Esophagus muscularis mucosa (tissue), 4 donors: ENCODE results near the gene UBE2E2. TPM values are rescaled to one million over a fixed set of nuclear protein-coding genes. Genes with fewer than 3 reads are reported as not detected.
"Not testable (repeated sequence)": the region's sequence is repeated elsewhere in the genome, so short reads cannot be mapped to it uniquely, and the experiment has no call there.

Experiments
- DNase-seq: peaks from one replicate; pipeline ENCODE4 v3.0.0-alpha.2; 2017; ENCODE audit errors: extremely low spot score
- H3K27ac ChIP-seq, 4 donors: fragments of 200-600 bp; sonication (generic); replicated peaks in 1 of 4; 1 replicate in 3 of 4; 2 replicates in 1 of 4; pipeline ENCODE4 v1.5.1; 2016 to 2019; ENCODE audit warnings: mild to moderate bottlenecking in 1 of 4
- H3K27me3 ChIP-seq, 4 donors: fragments of 200-600 bp; sonication (generic); one replicate each; pipeline versions ENCODE4 v1.5.1 to v1.6.0; 2016 to 2019
- H3K36me3 ChIP-seq, 4 donors: fragments of 200-600 bp; sonication (generic); one replicate each; pipeline ENCODE4 v1.5.1; 2016 to 2019
- H3K4me1 ChIP-seq, 4 donors: fragments of 200-600 bp; sonication (generic); one replicate each; pipeline ENCODE4 v1.5.1; 2016 to 2019
- H3K4me3 ChIP-seq, 4 donors: fragments of 200-600 bp; sonication (generic); 1 replicate in 2 of 4; 2 replicates in 2 of 4; pipeline ENCODE4 v1.5.1; 2016 to 2019; ENCODE audit warnings: mild to moderate bottlenecking in 4 of 4, moderate library complexity in 1 of 4
- H3K9me3 ChIP-seq, 4 donors: fragments of 200-600 bp; sonication (generic); 1 replicate in 3 of 4; 2 replicates in 1 of 4; pipeline ENCODE4 v1.5.1; 2016 to 2019
- EP300 ChIP-seq: sonication (generic); formaldehyde crosslinking; IDR thresholded peaks from one replicate; pipeline ENCODE4 v1.6.1; 2017; ENCODE audit warnings: antibody characterized with exemption
- POLR2A ChIP-seq: fragments of 450-650 bp; IDR thresholded peaks from one replicate; pipeline ENCODE4 v1.6.1; 2017; ENCODE audit warnings: antibody characterized with exemption, moderate library complexity, mild to moderate bottlenecking, low read depth
- POLR2AphosphoS5 ChIP-seq, 2 donors: sonication (generic); formaldehyde crosslinking; IDR thresholded peaks; one replicate each; pipeline ENCODE4 v1.6.1; 2017; ENCODE audit warnings: antibody characterized with exemption in 2 of 2
- WGBS: methylation state at CpG from one replicate; pipeline ENCODE4 v1.1.5; 2018; 5-methylcytosine and 5-hydroxymethylcytosine counted together
- intact Hi-C: fragments of 100-400 bp; cut with DNase I; formaldehyde crosslinking; loops from one replicate; pipeline ENCODE4 v1.15.1; 2023
- total RNA-seq, 4 donors: library from RNA; depleted of rRNA; stranded (reverse); fragments of >200 nt; gene quantifications; one replicate each; pipeline versions ENCODE4 v1.1.0 to v1.2.1, GENCODE V29; 2016
- TF ChIP-seq, protein P1 (sequence below), 3 experiments: fragments of 200-600 bp in 2 of 3; fragments of 450-650 bp in 1 of 3; sonication (generic) in 2 of 3; IDR thresholded peaks; one replicate each; pipeline ENCODE4 v1.5.1; 2017 to 2019; ENCODE audit warnings: antibody characterized with exemption in 3 of 3, mild to moderate bottlenecking in 2 of 3, moderate library complexity in 1 of 3

UBE2E2 gene
- total RNA-seq, 4 donors from 2014 or later = 53.5 to 143 (median 90.3) TPM

- Histone ChIP-seq H3K4me1 (peaks cover 0 to 20% (median 2%) of the 10 kb centered on the region in 4 donors), H3K27me3 (no peaks in the 10 kb centered on the region), H3K27ac (no peak overlapping the region), H3K9me3 (no peaks in the 10 kb centered on the region), H3K36me3 (no peaks in the 10 kb centered on the region), H3K4me3 (no peak overlapping the region)
- 69% methylated on average over 2 of the region's 2 CpGs for whole genome bisulfite sequencing
- intact Hi-C loops = no loop called here
- DNase-seq = no peak
- TF ChIP-seq EP300 (no peak), POLR2A (no peak)
- TF ChIP-seq, protein P1, sequence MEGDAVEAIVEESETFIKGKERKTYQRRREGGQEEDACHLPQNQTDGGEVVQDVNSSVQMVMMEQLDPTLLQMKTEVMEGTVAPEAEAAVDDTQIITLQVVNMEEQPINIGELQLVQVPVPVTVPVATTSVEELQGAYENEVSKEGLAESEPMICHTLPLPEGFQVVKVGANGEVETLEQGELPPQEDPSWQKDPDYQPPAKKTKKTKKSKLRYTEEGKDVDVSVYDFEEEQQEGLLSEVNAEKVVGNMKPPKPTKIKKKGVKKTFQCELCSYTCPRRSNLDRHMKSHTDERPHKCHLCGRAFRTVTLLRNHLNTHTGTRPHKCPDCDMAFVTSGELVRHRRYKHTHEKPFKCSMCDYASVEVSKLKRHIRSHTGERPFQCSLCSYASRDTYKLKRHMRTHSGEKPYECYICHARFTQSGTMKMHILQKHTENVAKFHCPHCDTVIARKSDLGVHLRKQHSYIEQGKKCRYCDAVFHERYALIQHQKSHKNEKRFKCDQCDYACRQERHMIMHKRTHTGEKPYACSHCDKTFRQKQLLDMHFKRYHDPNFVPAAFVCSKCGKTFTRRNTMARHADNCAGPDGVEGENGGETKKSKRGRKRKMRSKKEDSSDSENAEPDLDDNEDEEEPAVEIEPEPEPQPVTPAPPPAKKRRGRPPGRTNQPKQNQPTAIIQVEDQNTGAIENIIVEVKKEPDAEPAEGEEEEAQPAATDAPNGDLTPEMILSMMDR (IDR thresholded peaks at IDR 0.05) = no peak
These were observed 130.5 kb downstream of the UBE2E2 start for GRCh38 chr3:23333633-23334032.

DNA sequence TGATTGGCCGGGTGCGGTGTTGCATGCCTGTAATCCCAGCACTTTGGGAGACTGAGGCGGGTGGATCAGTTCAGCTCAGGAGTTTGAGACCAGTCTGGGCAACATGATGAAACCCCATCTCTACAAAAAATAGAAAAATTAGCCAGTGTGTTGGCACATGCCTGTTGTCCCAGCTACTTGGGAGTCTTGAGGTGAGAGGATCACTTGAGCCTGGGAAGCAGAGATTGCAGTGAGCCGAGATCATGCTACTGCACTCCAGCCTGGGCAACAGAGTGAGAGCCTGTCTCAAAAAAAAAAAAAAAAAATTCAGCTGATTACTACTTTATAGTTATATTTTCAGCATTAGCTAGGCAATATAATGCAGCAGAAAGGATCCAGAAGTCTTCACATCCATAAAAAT lies 133.7 kb downstream of the UBE2E2 start:
- intact Hi-C loops = not testable (repeated sequence)
- WGBS = 99% methylated on average over 4 of the region's 4 CpGs

DNA sequence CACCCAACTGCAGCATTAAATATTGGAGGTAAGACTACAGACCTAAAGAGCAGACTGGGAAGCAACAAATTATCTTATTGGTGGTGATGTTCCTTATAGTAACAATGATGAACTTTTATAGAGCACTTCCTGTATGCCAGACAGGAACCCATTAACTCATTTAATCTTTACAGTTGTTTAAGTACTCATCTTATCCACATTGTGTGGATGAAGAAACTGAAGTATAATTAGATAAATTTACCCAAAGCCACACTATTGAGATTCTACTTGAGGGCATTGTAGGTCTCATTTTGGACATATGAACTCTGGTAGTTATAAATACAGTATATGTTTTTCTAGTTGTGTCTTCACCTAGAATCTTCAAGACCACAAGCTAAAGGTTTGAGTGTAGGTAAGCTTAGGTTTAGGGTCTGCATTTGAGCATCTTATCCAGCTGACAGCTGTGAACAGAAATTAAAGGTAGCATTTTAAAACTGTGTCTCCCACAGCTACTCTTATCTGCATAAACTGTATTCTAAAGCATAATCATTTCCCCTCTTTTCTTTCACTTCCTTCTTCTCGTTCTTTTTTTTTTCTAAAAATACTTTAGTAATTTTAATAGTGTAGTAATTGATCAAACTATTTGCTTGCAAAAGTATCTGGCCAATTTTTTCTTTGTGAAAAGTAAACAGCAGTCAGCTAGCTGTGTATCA lies 138.2 kb downstream of the UBE2E2 start:
- no peaks in the 10 kb centered on the region for H3K36me3 ChIP-seq
- intact Hi-C loops = no loop called here
- WGBS = 55% methylated on average over 1 of the region's 1 CpG
- TF ChIP-seq POLR2AphosphoS5 (IDR thresholded peaks at IDR 0.05) = no peak
- TF ChIP-seq EP300 = no peak
- TF ChIP-seq, protein P1 (IDR thresholded peaks at IDR 0.05) = no peak
- no peak for TF ChIP-seq POLR2A
- peaks cover 0 to 8% (median 6%) of the 10 kb centered on the region in 4 donors for H3K4me1 ChIP-seq
- DNase-seq = no peak
- H3K27me3 ChIP-seq = no peaks in the 10 kb centered on the region
- H3K27ac ChIP-seq = no peak overlapping the region
- no peak overlapping the region for H3K4me3 ChIP-seq
- no peaks in the 10 kb centered on the region for H3K9me3 ChIP-seq

More for the DNA sequence above, 133.7 kb downstream of the UBE2E2 start:
- H3K9me3 ChIP-seq, DNase-seq, H3K27me3 ChIP-seq, H3K27ac ChIP-seq, H3K36me3 ChIP-seq, H3K4me1 ChIP-seq, H3K4me3 ChIP-seq: not testable (repeated sequence)

DNA sequence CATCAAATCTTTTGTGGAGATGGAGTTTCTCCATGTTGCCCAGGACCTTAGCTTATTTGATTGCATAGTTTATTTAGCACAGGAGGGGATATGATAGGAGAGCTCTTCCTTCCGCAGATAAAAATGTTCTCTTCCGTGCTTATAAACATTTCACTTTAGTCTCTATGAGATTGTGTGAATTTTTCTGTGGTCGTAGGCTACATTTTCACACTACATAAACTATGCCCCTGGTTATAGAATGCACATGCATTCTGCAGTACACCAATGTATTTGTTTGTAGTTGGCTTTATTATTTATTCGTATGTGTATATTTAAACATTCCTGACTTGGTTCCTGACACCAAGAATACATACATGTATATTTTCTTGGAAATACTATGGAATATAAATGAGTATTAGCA lies 139.2 kb downstream of the UBE2E2 start:
- 90% methylated on average over 4 of the region's 4 CpGs for WGBS
- peaks cover 0 to 8% (median 6%) of the 10 kb centered on the region in 4 donors for H3K4me1 ChIP-seq

GRCh38 chr3:23343509-23343908 lies 140.4 kb downstream of the UBE2E2 start:
- Histone ChIP-seq H3K4me1 (peaks cover 0 to 8% (median 6%) of the 10 kb centered on the region in 4 donors), H3K36me3 (no peaks in the 10 kb centered on the region), H3K27ac (no peak overlapping the region), H3K9me3 (no peaks in the 10 kb centered on the region), H3K4me3 (no peak overlapping the region), H3K27me3 (no peaks in the 10 kb centered on the region)
- 83% methylated on average over 7 of the region's 7 CpGs for WGBS
- TF ChIP-seq POLR2A (no peak), POLR2AphosphoS5 (IDR thresholded peaks at IDR 0.05) (no peak), EP300 (no peak)
- TF ChIP-seq, protein P1 (IDR thresholded peaks at IDR 0.05) = no peak
- intact Hi-C loops = no loop called here
- DNase-seq = no peak

More for the DNA sequence above, 139.2 kb downstream of the UBE2E2 start:
- no peaks in the 10 kb centered on the region for H3K36me3 ChIP-seq
- TF ChIP-seq EP300 (no peak), POLR2AphosphoS5 (IDR thresholded peaks at IDR 0.05) (no peak), POLR2A (no peak)
- TF ChIP-seq, protein P1 (IDR thresholded peaks at IDR 0.05) = no peak
- no peak overlapping the region for H3K4me3 ChIP-seq
- H3K27ac ChIP-seq = no peak overlapping the region
- intact Hi-C loops = no loop called here
- H3K9me3 ChIP-seq = no peaks in the 10 kb centered on the region
- DNase-seq = no peak
- H3K27me3 ChIP-seq = no peaks in the 10 kb centered on the region
